Effector memory CD4-positive, alpha-beta T cell (primary cell): ENCODE data around the gene PCCA.
A peak's percentile ranks its signal among the peaks of the same experiment; 100 is the strongest.
"Not testable (repeated sequence)": the region's sequence is repeated elsewhere in the genome, so short reads cannot be mapped to it uniquely, and the experiment has no call there.

Experiments
- DNase-seq, 3 donors: peaks; one replicate each; pipeline ENCODE4 v3.0.0-alpha.2; 2020
- H3K27ac ChIP-seq: 2 replicates; pipeline ENCODE4 v1.7.0; 2013; ENCODE audit warnings: mild to moderate bottlenecking, low read length, moderate library complexity; ENCODE audit not compliant: insufficient read depth, poor library complexity, severe bottlenecking
- H3K27me3 ChIP-seq: replicated peaks from 2 replicates; pipeline ENCODE4 v1.7.0; 2013; ENCODE audit warnings: mild to moderate bottlenecking, low read length; ENCODE audit not compliant: insufficient read depth, control insufficient read depth, poor library complexity, severe bottlenecking
- H3K36me3 ChIP-seq: 2 replicates; pipeline ENCODE4 v1.7.0; 2013; ENCODE audit warnings: mild to moderate bottlenecking, low read length, moderate library complexity; ENCODE audit not compliant: control insufficient read depth, insufficient read depth
- H3K4me1 ChIP-seq: 2 replicates; pipeline ENCODE4 v1.7.0; 2013; ENCODE audit warnings: low read length, mild to moderate bottlenecking; ENCODE audit not compliant: control insufficient read depth, insufficient read depth, poor library complexity, severe bottlenecking
- H3K4me3 ChIP-seq: 2 replicates; pipeline ENCODE4 v1.7.0; 2013; ENCODE audit warnings: low read length, low read depth, mild to moderate bottlenecking; ENCODE audit not compliant: insufficient read depth, poor library complexity, severe bottlenecking
- H3K9me3 ChIP-seq: 2 replicates; pipeline ENCODE4 v1.7.0; 2013; ENCODE audit warnings: mild to moderate bottlenecking, low read length, moderate library complexity; ENCODE audit not compliant: control insufficient read depth

The PCCA gene

DNA sequence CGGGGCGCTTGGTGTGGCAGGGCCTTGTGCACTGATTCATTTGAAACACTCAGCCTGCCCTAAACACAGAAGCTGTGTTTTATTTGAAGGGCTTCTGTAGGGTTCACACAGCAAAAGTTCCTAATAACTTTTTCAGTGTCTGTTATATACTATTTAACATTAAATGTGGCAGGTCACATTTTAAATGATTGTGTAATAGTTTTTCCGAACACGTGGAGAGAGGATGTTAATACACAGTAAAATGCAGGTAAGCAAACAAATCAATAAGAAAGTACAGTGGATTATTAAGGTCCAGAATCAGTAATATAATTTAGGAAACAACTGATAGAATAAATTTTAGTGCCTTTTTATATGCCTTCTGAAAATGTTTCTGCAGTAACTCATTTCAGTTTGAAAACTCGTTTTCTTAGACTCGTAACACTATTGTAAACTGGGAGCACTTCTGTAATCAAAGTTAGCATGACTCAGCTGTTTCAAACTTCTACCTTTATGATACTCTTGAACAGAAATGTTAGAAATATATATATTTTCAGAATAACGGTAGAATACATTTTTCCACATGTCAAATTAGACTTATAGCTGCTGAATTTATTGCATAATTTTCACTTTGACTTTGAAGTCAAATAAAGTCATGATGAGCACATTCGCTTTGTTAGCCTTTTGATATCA is 429.6 kb downstream of the PCCA start:
- no peaks in the 10 kb centered on the region for H3K4me1 ChIP-seq
- no peak overlapping the region for H3K4me3 ChIP-seq
- no peak for DNase-seq
- H3K27ac ChIP-seq, result no peak overlapping the region
- H3K9me3 ChIP-seq, result no peaks in the 10 kb centered on the region
- H3K27me3 ChIP-seq, result no peaks in the 10 kb centered on the region
- H3K36me3 ChIP-seq, result no peaks in the 10 kb centered on the region

DNA sequence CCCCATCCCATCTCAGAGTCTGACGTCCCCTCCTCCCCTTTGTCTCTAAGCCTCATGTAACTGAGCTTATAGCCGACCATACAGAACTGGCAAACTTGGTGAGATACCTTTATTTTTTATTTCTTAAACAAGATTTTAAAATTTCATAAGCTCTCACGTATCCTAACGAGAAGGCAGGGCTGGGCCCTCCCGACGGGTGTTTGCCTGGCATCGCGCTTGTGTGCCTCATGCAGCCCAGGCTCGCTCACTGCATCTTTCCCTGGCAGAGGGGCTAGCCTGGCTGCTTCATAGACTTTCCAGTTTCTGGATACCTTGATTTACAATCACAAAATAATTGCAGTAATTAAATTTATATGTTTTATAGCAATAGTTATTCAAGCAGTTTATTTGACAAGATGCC is 430.7 kb downstream of the PCCA start:
- Histone ChIP-seq H3K4me3 (no peak overlapping the region), H3K27ac (no peak overlapping the region), H3K9me3 (no peaks in the 10 kb centered on the region), H3K27me3 (no peaks in the 10 kb centered on the region), H3K4me1 (no peaks in the 10 kb centered on the region), H3K36me3 (no peaks in the 10 kb centered on the region)
- DNase-seq, result no peak

DNA sequence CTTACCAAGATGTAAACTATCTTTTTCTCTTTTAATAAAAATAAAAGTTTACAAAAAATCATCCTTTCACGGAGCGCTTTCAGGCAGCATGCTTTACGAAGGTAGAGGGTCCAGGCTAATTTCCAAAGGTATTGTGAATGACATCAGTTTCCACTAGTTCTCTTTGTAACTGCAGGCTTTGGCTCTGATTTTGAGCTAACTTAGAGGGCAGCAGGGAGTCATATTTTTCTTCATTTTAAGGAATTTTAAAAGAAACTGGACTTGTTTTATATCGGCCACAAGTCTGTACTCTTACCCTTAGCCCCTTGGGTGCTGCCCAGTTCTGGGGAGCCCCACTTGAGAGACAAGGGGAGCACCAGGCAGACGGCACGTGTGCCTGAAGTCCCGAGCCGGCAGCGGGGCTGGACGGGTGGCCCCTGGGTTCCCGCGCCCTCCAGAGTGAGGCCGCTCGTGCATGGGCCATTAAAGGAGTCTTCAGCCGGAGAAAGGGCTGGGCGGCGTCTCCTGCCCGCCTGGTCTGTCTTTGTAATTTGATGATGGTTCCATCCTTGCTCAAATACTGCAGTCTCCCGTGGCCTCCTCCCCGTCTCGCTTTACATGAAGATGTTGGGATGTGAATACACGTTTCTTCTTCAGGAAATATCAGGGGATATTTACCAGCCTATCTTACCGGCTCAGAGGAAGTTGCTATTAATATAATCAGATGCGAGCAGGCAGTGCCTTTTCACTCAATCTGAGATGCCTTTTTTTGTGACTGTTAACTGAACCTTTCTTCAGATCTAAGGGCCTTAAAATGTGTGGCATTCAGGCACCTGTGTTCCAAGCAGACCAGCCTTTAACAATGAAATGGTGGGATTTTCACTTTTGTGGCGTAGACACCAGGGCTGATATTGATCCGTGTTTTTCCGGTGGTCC is 432.3 kb downstream of the PCCA start:
- no peaks in the 10 kb centered on the region for H3K36me3 ChIP-seq
- no peaks in the 10 kb centered on the region for H3K27me3 ChIP-seq
- no peaks in the 10 kb centered on the region for H3K4me1 ChIP-seq
- peak overlapping the region; percentile 22 for H3K4me3 ChIP-seq
- no peaks in the 10 kb centered on the region for H3K9me3 ChIP-seq
- H3K27ac ChIP-seq, result no peak overlapping the region
- no peak for DNase-seq

DNA sequence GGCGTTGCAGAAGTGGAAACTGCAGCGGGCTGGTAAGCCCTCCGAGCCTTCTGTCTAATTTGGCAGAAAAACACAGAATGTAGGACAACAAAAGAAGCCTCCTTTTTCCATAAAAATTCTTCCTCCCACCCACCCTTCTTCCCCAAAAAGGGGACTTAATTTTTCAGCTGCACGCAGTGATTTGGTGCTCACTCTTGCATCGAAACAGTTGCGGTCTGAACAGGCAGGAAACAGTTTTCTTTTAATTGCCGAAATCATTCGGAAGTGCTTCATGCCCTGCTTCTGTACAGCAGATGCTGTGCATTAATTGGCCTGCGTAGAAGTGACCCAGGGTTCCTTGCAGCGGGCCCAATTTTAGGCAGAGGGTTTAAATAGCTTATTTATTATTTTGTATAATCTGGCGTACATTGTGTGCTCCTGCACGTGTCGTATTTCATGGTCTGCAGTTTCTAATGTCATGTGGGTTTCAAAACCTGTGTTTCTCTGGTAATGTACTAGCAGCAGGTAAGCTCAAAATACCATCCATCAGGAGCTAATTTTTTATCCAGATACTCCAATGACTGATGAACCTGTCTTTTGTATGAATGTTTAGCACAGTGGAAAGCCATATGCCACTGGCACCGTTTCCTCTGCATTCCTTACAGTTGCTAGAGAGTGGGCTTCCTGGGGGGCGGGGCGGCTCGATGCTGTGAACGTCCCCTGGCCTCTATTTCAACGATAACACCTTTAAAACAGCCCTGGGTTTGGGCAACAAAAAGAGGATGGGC is 433.1 kb downstream of the PCCA start:
- Histone ChIP-seq H3K4me1 (no peaks in the 10 kb centered on the region), H3K9me3 (no peaks in the 10 kb centered on the region), H3K4me3 (peak overlapping the region; percentile 22), H3K27ac (no peak overlapping the region), H3K36me3 (no peaks in the 10 kb centered on the region), H3K27me3 (no peaks in the 10 kb centered on the region)
- DNase-seq, result no peak

DNA sequence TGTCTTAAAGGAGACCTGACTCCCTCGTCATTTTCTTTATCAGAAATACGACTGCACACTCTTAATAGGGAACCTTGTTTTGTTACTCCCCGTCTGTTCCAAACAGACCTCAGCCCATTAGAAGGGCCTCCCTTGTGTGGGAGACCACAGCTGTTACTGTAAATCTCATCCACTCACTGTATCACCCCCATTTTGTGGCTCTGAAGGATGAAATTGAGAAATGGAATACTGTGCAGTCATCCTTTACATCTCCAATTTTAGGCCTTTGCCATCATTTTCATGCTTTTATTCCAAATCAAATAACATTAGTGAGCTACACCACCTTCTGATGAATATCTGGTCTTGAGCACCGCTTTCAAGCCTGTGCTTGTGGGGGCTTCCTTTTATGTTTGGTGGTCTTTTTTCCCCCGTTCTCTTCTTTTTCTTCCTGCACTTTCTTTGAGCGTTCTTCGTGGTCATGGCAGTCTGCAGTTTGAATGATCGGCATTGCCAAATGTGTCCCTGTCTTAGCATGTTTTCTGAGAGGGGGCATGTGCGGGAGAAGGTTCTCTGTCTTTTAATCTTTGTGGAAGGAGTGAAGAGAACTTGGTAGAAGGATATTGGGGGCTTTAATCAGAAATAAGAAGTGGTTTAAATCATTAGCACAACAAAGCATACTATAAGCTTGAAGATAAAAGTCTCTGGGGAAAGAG is 433.9 kb downstream of the PCCA start:
- no peak for DNase-seq
- Histone ChIP-seq H3K9me3 (no peaks in the 10 kb centered on the region), H3K27ac (no peak overlapping the region), H3K36me3 (no peaks in the 10 kb centered on the region), H3K27me3 (no peaks in the 10 kb centered on the region), H3K4me1 (no peaks in the 10 kb centered on the region), H3K4me3 (no peak overlapping the region)

DNA sequence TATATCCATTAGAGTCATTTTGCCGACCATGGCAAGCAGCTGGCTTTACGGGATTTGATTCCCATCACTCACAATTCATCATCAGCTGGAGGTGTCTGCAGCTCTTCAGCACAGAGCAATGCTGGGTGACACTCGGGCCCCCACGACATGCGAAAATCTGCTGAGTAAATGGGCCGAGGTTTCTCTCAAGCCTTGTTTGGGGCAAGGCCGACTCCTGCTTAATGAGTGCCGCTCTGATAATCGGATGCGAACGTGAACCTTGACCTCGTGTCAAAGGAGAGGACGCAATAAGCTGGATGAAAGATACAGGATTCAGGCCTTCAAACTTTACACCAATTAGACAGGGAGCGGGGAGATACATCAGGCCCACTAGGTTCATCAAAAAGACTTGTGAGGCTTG is 434.5 kb downstream of the PCCA start:
- Histone ChIP-seq H3K9me3 (no peaks in the 10 kb centered on the region), H3K27ac (no peak overlapping the region), H3K36me3 (no peaks in the 10 kb centered on the region), H3K4me3 (no peak overlapping the region), H3K4me1 (no peaks in the 10 kb centered on the region), H3K27me3 (no peaks in the 10 kb centered on the region)
- DNase-seq, result no peak

DNA sequence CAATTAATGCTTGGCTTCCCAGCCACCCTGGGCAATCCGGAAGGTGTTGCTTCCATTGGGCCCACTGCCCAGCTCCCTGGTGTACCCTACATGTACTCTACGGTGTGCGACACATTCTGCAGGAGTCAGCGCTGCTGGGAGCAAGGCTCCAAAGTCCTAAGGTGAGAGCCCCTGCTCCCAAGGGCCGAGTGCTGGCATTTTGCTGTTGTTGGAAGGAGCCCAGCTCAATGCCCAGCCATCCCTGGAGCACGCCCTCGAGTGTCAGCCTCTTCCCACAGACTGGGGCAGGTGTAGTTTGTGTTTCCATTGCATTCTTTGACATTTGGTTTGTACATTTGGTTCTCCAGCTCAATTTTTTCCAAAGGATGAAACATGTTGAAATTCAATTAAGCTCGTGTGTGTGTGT is 435.1 kb downstream of the PCCA start:
- Histone ChIP-seq H3K27ac (no peak overlapping the region), H3K27me3 (no peaks in the 10 kb centered on the region), H3K4me1 (no peaks in the 10 kb centered on the region), H3K4me3 (no peak overlapping the region), H3K9me3 (no peaks in the 10 kb centered on the region), H3K36me3 (no peaks in the 10 kb centered on the region)
- no peak for DNase-seq

DNA sequence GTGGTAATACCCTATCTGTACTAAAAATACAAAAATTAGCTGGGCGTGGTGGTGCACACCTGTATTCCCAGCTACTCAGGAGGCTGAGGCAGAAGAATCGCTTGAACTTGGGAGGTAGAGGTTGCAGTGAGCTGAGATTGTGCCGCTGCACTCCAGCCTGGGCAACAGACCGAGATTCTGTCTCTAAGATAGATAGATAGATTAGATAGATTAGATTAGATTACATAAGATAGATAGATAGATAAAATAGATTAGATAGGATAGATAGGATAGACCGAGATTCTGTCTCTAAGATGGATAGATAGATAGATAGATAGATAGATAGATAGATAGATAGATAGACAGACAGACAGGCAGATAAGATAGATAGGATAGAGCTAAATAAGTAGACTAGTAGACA is 435.8 kb downstream of the PCCA start:
- H3K4me3 ChIP-seq, DNase-seq, H3K36me3 ChIP-seq, H3K4me1 ChIP-seq, H3K27ac ChIP-seq, H3K9me3 ChIP-seq, H3K27me3 ChIP-seq: not testable (repeated sequence)

DNA sequence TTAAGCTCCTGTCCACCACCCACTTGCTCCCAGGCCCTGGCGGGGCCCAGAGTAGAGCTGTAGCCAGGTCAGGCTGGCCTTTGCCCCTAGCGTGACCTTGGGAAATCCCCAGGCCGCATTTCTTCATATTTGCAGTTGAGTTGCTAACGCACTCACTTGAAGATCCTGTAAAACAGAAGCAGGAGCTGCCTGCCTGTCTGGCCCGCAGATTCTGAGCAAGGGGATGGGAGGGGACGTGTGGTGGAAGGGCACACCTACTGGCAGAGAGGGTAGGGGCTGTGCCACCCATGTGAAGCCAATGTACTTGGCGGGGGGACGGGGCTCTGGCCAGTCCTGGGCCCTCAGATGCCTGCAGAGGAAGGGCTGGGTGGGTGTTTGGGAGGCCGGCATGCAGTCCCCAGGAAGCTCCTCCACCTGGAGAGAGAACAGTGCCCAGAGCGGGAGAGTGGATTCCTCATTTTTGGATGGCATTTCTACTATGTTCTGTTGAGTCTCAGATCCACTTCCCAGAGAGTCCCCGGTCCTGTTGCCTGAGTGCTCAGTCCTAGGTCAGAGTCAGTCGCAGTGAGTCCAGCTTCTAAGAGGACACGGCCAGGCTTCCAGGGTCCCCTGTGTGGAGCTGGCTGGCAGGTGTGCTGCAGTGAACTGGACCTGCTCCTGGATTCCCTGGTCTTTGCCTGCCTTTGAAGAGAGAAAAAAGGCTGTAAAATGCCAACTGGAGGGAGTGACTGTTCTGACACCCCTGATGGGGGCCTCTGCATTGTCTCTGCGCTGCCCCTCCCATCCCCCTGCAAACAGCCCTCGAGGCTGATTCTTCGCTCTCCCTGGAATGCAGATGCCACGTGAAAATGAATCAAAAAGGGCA is 436.8 kb downstream of the PCCA start:
- Histone ChIP-seq H3K4me1 (no peaks in the 10 kb centered on the region), H3K27me3 (no peaks in the 10 kb centered on the region), H3K27ac (no peak overlapping the region), H3K9me3 (no peaks in the 10 kb centered on the region), H3K36me3 (no peaks in the 10 kb centered on the region), H3K4me3 (no peak overlapping the region)
- DNase-seq, result no peak
